HEK293 (cell line): ENCODE measurements around the gene RXFP1.

Experiments
- CTCF ChIA-PET: fragments of 350-600 bp; formaldehyde crosslinking; extraction: SDS; loops from one replicate; lab custom pipeline; 2021; ENCODE audit warnings: antibody characterized with exemption; lab: Yijun Ruan, JAX
- POLR2A ChIA-PET: fragments of 300-600 bp; formaldehyde crosslinking; extraction: SDS; loops from one replicate; lab custom pipeline; 2020; ENCODE audit warnings: antibody characterized with exemption, inconsistent platforms; lab: Yijun Ruan, JAX
- H3K27ac ChIP-seq: fragments of 200-500 bp; sonication (Bioruptor generic); 2 replicates; pipeline ENCODE4 v1.5.1; 2014; ENCODE audit warnings: low read depth, low read length, control low read depth, inconsistent platforms; ENCODE audit errors: extremely low read depth
- H3K36me3 ChIP-seq, 2 experiments: fragments of 200-500 bp in 1 of 2; sonication (Bioruptor generic) in 1 of 2; 1 replicate in 1 of 2; 2 replicates in 1 of 2; pipeline ENCODE4 v1.5.1; 2014 to 2017; ENCODE audit warnings: inconsistent platforms in 2 of 2, low read length in 2 of 2; ENCODE audit not compliant: control insufficient read depth in 2 of 2, insufficient read depth in 1 of 2
- H3K4me1 ChIP-seq: fragments of 200-500 bp; sonication (Bioruptor generic); 2 replicates; pipeline ENCODE4 v1.5.1; 2014; ENCODE audit warnings: mild to moderate bottlenecking, low read length, inconsistent platforms; ENCODE audit not compliant: control insufficient read depth, insufficient read depth
- H3K4me3 ChIP-seq: 2 replicates; pipeline ENCODE4 v1.5.1; 2011; ENCODE audit warnings: low read depth, mild to moderate bottlenecking, control low read depth, low read length, moderate library complexity
- H3K9me3 ChIP-seq: fragments of 200-500 bp; sonication (Bioruptor generic); 2 replicates; pipeline ENCODE4 v1.5.1; 2014; ENCODE audit warnings: low read depth, low read length, inconsistent platforms; ENCODE audit not compliant: control insufficient read depth, insufficient read depth
- KLF10 ChIP-seq: fragments of 450-650 bp; IDR thresholded peaks from 2 replicates; pipeline ENCODE4 v1.5.1; 2018; ENCODE audit warnings: missing biosample characterization, mild to moderate bottlenecking, missing genetic modification characterization
- SALL2 ChIP-seq: fragments of 450-650 bp; formaldehyde crosslinking; IDR thresholded peaks from 2 replicates; pipeline ENCODE4 v1.5.0; 2017; ENCODE audit warnings: missing biosample characterization, mild to moderate bottlenecking, missing genetic modification characterization, borderline replicate concordance
- TRIM28 ChIP-seq: IDR thresholded peaks from 2 replicates; pipeline ENCODE4 v1.6.1; 2011; ENCODE audit warnings: low read length, control low read depth, borderline replicate concordance
- ZFP3 ChIP-seq: fragments of 450-650 bp; formaldehyde crosslinking; IDR thresholded peaks from 2 replicates; pipeline ENCODE4 v1.5.1; 2016; ENCODE audit warnings: low read depth, missing biosample characterization, missing genetic modification characterization
- ZIC2 ChIP-seq: fragments of 450-650 bp; formaldehyde crosslinking; IDR thresholded peaks from 2 replicates; pipeline ENCODE4 v1.5.1; 2016; ENCODE audit warnings: missing biosample characterization, missing genetic modification characterization
- ZNF155 ChIP-seq: fragments of 450-650 bp; formaldehyde crosslinking; IDR thresholded peaks from 2 replicates; pipeline ENCODE4 v1.5.1; 2016; ENCODE audit warnings: missing biosample characterization, missing genetic modification characterization
- ZNF169 ChIP-seq: fragments of 450-650 bp; formaldehyde crosslinking; IDR thresholded peaks from 2 replicates; pipeline ENCODE4 v1.5.1; 2016; ENCODE audit warnings: missing biosample characterization, missing genetic modification characterization
- ZNF2 ChIP-seq: fragments of 450-650 bp; formaldehyde crosslinking; IDR thresholded peaks from 2 replicates; pipeline ENCODE4 v1.5.1; 2016; ENCODE audit warnings: missing biosample characterization, missing genetic modification characterization
- ZNF239 ChIP-seq: fragments of 450-650 bp; formaldehyde crosslinking; IDR thresholded peaks from 2 replicates; pipeline ENCODE4 v1.5.1; 2016; ENCODE audit warnings: missing biosample characterization, missing genetic modification characterization
- ZNF292 ChIP-seq: fragments of 450-650 bp; formaldehyde crosslinking; IDR thresholded peaks from 2 replicates; pipeline ENCODE4 v1.5.1; 2016; ENCODE audit warnings: low read depth, missing biosample characterization, missing genetic modification characterization, borderline replicate concordance
- ZNF335 ChIP-seq: fragments of 450-650 bp; formaldehyde crosslinking; conservative IDR thresholded peaks from 2 replicates; pipeline ENCODE4 v1.5.1; 2016; ENCODE audit warnings: missing biosample characterization, missing genetic modification characterization
- ZNF366 ChIP-seq: fragments of 450-650 bp; formaldehyde crosslinking; conservative IDR thresholded peaks from 2 replicates; pipeline ENCODE4 v1.5.1; 2016; ENCODE audit warnings: missing biosample characterization, missing genetic modification characterization
- ZNF416 ChIP-seq: fragments of 450-650 bp; formaldehyde crosslinking; IDR thresholded peaks from 2 replicates; pipeline ENCODE4 v1.5.1; 2016; ENCODE audit warnings: missing biosample characterization, missing genetic modification characterization
- ZNF48 ChIP-seq: fragments of 450-650 bp; formaldehyde crosslinking; IDR thresholded peaks from 2 replicates; pipeline ENCODE4 v1.5.1; 2016; ENCODE audit warnings: missing biosample characterization, missing genetic modification characterization
- ZNF521 ChIP-seq: fragments of 450-650 bp; formaldehyde crosslinking; IDR thresholded peaks from 2 replicates; pipeline ENCODE4 v1.5.1; 2017; ENCODE audit warnings: missing biosample characterization, mild to moderate bottlenecking, missing genetic modification characterization
- ZNF544 ChIP-seq: fragments of 450-650 bp; formaldehyde crosslinking; IDR thresholded peaks from 2 replicates; pipeline ENCODE4 v1.5.0; 2017; ENCODE audit warnings: missing biosample characterization, missing genetic modification characterization
- ZNF585B ChIP-seq: fragments of 450-650 bp; formaldehyde crosslinking; IDR thresholded peaks from 2 replicates; pipeline ENCODE4 v1.5.1; 2016; ENCODE audit warnings: missing biosample characterization, missing genetic modification characterization
- ZNF596 ChIP-seq: fragments of 450-650 bp; IDR thresholded peaks from 2 replicates; pipeline ENCODE4 v1.5.0; 2018; ENCODE audit warnings: missing biosample characterization, mild to moderate bottlenecking, missing genetic modification characterization, moderate library complexity
- ZNF600 ChIP-seq: fragments of 450-650 bp; formaldehyde crosslinking; IDR thresholded peaks from 2 replicates; pipeline ENCODE4 v1.5.1; 2016; ENCODE audit warnings: missing biosample characterization, missing genetic modification characterization
- ZNF701 ChIP-seq: fragments of 450-650 bp; formaldehyde crosslinking; IDR thresholded peaks from 2 replicates; pipeline ENCODE4 v1.5.1; 2016; ENCODE audit warnings: missing biosample characterization, missing genetic modification characterization
- ZNF768 ChIP-seq: fragments of 450-650 bp; formaldehyde crosslinking; IDR thresholded peaks from 2 replicates; pipeline ENCODE4 v1.5.1; 2018; ENCODE audit warnings: missing biosample characterization, mild to moderate bottlenecking, missing genetic modification characterization
- ZNF776 ChIP-seq: fragments of 450-650 bp; formaldehyde crosslinking; IDR thresholded peaks from 2 replicates; pipeline ENCODE4 v1.5.0; 2017; ENCODE audit warnings: missing biosample characterization, missing genetic modification characterization, borderline replicate concordance
- ZNF792 ChIP-seq: fragments of 450-650 bp; formaldehyde crosslinking; IDR thresholded peaks from 2 replicates; pipeline ENCODE4 v1.5.1; 2016; ENCODE audit warnings: missing biosample characterization, missing genetic modification characterization
- ZSCAN30 ChIP-seq: fragments of 450-650 bp; IDR thresholded peaks from 2 replicates; pipeline ENCODE4 v1.5.1; 2018; ENCODE audit warnings: missing biosample characterization, mild to moderate bottlenecking, missing genetic modification characterization, moderate library complexity
- TF ChIP-seq, protein P1 (sequence below): fragments of 450-650 bp; formaldehyde crosslinking; IDR thresholded peaks from 2 replicates; pipeline ENCODE4 v1.5.1; 2016; ENCODE audit warnings: missing biosample characterization, missing genetic modification characterization
- TF ChIP-seq, protein P2 (sequence below): fragments of 450-650 bp; formaldehyde crosslinking; IDR thresholded peaks from 2 replicates; pipeline ENCODE4 v1.5.1; 2016; ENCODE audit warnings: missing biosample characterization, missing genetic modification characterization
- TF ChIP-seq, protein P3 (sequence below): fragments of 450-650 bp; formaldehyde crosslinking; optimal IDR thresholded peaks from 2 replicates; pipeline ENCODE3; 2016; ENCODE audit warnings: missing biosample characterization, mild to moderate bottlenecking, missing genetic modification characterization
- TF ChIP-seq, protein P4 (sequence below): fragments of 450-650 bp; formaldehyde crosslinking; IDR thresholded peaks from 2 replicates; pipeline ENCODE4 v1.5.1; 2016; ENCODE audit warnings: missing biosample characterization, missing genetic modification characterization
- TF ChIP-seq, protein P5 (sequence below): sonication (generic); formaldehyde crosslinking; IDR thresholded peaks from 2 replicates; pipeline ENCODE4 v1.8.1; 2022; ENCODE audit warnings: mild to moderate bottlenecking, moderate library complexity, missing genetic modification reagents

Gene RXFP1

DNA sequence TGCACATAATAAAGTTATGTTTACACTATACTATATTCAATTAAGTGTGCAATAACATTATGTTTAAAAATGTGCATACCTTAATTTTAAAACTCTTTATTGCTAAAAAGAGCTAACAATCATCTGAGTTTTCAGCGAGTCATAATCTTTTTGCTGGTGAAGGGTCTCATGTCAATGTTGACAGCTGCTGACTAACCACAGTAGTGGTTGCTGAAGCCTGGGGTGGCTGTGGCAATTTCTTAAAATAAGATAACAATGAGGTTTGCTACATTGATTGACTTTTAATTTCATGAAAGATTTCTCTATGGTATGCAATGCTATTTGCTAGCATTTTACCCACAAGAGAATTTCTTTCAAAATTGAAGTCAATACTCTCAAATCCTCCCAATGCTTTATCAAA is 91.4 kb downstream of the RXFP1 start:
- ChIA-PET CTCF (no interaction called here), POLR2A (no interaction called here)

DNA sequence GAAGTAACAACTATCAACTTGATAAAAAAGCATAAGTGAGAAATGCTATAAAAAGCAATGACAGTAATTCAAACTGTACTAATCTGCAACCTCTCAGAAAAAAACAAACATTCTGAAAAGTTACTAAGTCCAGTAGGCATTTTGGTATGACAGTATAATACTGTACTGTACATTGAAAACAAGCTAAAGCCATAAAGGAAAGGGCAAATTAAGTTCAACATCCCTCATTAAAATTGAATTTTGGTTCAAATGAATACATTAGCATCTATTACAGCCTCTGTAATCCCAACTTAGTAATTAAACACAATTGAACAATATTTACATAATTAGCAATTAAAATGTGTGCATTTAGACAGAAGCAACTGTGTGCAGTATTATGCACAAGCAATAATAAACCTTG is 96.3 kb downstream of the RXFP1 start:
- CTCF ChIA-PET = interaction anchor here (1.4 kb wide), 1 partner anchor 122 kb away, joined by 4 read pairs; no protein-coding TSS in a partner anchor
- no peaks in the 10 kb centered on the region for H3K4me1 ChIP-seq
- H3K36me3 ChIP-seq = no peaks in the 10 kb centered on the region
- H3K27ac ChIP-seq = no peak overlapping the region
- TF ChIP-seq ZNF521 (tag by site-specific recombination) = no peak
- TF ChIP-seq, protein P1, sequence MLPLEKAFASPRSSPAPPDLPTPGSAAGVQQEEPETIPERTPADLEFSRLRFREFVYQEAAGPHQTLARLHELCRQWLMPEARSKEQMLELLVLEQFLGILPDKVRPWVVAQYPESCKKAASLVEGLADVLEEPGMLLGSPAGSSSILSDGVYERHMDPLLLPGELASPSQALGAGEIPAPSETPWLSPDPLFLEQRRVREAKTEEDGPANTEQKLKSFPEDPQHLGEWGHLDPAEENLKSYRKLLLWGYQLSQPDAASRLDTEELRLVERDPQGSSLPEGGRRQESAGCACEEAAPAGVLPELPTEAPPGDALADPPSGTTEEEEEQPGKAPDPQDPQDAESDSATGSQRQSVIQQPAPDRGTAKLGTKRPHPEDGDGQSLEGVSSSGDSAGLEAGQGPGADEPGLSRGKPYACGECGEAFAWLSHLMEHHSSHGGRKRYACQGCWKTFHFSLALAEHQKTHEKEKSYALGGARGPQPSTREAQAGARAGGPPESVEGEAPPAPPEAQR (tag by site-specific recombination) = no peak
- no peak for TF ChIP-seq SALL2 (tag by site-specific recombination)
- no peak for TF ChIP-seq ZNF48 (tag by site-specific recombination)
- TF ChIP-seq ZNF585B (tag by site-specific recombination) = no peak
- TF ChIP-seq ZIC2 (tag by site-specific recombination) = no peak
- no peak for TF ChIP-seq ZSCAN30 (tag by site-specific recombination)
- no peak for TF ChIP-seq ZNF416
- TF ChIP-seq ZNF701 (tag by site-specific recombination) = no peak
- no peak for TF ChIP-seq ZNF292
- TF ChIP-seq ZNF2 (tag by site-specific recombination) = no peak
- TF ChIP-seq, protein P2, sequence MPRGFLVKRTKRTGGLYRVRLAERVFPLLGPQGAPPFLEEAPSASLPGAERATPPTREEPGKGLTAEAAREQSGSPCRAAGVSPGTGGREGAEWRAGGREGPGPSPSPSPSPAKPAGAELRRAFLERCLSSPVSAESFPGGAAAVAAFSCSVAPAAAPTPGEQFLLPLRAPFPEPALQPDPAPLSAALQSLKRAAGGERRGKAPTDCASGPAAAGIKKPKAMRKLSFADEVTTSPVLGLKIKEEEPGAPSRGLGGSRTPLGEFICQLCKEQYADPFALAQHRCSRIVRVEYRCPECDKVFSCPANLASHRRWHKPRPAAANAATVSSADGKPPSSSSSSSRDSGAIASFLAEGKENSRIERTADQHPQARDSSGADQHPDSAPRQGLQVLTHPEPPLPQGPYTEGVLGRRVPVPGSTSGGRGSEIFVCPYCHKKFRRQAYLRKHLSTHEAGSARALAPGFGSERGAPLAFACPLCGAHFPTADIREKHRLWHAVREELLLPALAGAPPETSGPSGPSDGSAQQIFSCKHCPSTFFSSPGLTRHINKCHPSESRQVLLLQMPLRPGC (tag by site-specific recombination) = no peak
- no peaks in the 10 kb centered on the region for H3K9me3 ChIP-seq
- POLR2A ChIA-PET = no interaction called here
- H3K4me3 ChIP-seq = no peak overlapping the region

More for the DNA sequence above, 91.4 kb downstream of the RXFP1 start:
- Histone ChIP-seq H3K9me3 (no peaks in the 10 kb centered on the region), H3K4me3 (no peak overlapping the region)
- TF ChIP-seq, protein P3, sequence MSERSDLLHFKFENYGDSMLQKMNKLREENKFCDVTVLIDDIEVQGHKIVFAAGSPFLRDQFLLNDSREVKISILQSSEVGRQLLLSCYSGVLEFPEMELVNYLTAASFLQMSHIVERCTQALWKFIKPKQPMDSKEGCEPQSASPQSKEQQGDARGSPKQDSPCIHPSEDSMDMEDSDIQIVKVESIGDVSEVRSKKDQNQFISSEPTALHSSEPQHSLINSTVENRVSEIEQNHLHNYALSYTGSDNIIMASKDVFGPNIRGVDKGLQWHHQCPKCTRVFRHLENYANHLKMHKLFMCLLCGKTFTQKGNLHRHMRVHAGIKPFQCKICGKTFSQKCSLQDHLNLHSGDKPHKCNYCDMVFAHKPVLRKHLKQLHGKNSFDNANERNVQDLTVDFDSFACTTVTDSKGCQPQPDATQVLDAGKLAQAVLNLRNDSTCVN (tag by site-specific recombination) = no peak
- TF ChIP-seq ZNF768 (tag by site-specific recombination) (no peak), ZNF600 (tag by site-specific recombination) (no peak), ZNF155 (tag by site-specific recombination) (no peak), ZNF169 (no peak), ZNF585B (tag by site-specific recombination) (no peak), ZFP3 (tag by site-specific recombination) (no peak), TRIM28 (no peak), ZNF239 (tag by site-specific recombination) (no peak), ZNF335 (tag by site-specific recombination) (no peak), ZNF596 (tag by site-specific recombination) (no peak), ZNF544 (no peak), ZNF792 (no peak), ZNF776 (no peak), KLF10 (no peak), ZNF366 (tag by site-specific recombination) (no peak)
- TF ChIP-seq, protein P4, sequence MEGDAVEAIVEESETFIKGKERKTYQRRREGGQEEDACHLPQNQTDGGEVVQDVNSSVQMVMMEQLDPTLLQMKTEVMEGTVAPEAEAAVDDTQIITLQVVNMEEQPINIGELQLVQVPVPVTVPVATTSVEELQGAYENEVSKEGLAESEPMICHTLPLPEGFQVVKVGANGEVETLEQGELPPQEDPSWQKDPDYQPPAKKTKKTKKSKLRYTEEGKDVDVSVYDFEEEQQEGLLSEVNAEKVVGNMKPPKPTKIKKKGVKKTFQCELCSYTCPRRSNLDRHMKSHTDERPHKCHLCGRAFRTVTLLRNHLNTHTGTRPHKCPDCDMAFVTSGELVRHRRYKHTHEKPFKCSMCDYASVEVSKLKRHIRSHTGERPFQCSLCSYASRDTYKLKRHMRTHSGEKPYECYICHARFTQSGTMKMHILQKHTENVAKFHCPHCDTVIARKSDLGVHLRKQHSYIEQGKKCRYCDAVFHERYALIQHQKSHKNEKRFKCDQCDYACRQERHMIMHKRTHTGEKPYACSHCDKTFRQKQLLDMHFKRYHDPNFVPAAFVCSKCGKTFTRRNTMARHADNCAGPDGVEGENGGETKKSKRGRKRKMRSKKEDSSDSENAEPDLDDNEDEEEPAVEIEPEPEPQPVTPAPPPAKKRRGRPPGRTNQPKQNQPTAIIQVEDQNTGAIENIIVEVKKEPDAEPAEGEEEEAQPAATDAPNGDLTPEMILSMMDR (tag by site-specific recombination) = no peak
- TF ChIP-seq, protein P5, sequence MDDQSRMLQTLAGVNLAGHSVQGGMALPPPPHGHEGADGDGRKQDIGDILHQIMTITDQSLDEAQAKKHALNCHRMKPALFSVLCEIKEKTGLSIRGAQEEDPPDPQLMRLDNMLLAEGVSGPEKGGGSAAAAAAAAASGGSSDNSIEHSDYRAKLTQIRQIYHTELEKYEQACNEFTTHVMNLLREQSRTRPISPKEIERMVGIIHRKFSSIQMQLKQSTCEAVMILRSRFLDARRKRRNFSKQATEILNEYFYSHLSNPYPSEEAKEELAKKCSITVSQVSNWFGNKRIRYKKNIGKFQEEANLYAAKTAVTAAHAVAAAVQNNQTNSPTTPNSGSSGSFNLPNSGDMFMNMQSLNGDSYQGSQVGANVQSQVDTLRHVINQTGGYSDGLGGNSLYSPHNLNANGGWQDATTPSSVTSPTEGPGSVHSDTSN = no peak
- TF ChIP-seq, all 188 proteins: peak for 0
- no peak overlapping the region for H3K27ac ChIP-seq
- no peaks in the 10 kb centered on the region for H3K4me1 ChIP-seq
- no peaks in the 10 kb centered on the region for H3K36me3 ChIP-seq
